HT-29 (cell line): ENCODE data around the gene ANAPC2. TPM values are rescaled to one million over a fixed set of nuclear protein-coding genes. Genes with fewer than 3 reads are reported as not detected.
A peak's percentile ranks its signal among the peaks of the same experiment; 100 is the strongest.

Experiments
- DNase-seq: peaks from one replicate; pipeline ENCODE4 v3.0.0-alpha.2; 2015; ENCODE audit warnings: low spot score
- total RNA-seq: library from RNA; depleted of rRNA; stranded (reverse); fragments of >200 nt; shearing (Covaris generic); gene quantifications from 2 replicates; pipeline ENCODE4 v1.2.3, GENCODE V29; 2014

The ANAPC2 gene
- total RNA-seq, 1 experiment from 2014 or later = 64.0 TPM

- no peak for DNase-seq
Observed at GRCh38 chr9:137193771-137194170, 5.4 kb upstream of the ANAPC2 start.

- DNase-seq = no peak
Observed at GRCh38 chr9:137192859-137193258, 4.5 kb upstream of the ANAPC2 start.

GRCh38 chr9:137192448-137192780 lies 4.1 kb upstream of the ANAPC2 start:
- no peak for DNase-seq

GRCh38 chr9:137191691-137192447 lies 3.5 kb upstream of the ANAPC2 start:
- DNase-seq = no peak

GRCh38 chr9:137191245-137191644 lies 2.9 kb upstream of the ANAPC2 start:
- no peak for DNase-seq

GRCh38 chr9:137190315-137190856 lies 2.0 kb upstream of the ANAPC2 start:
- DNase-seq = peak; percentile 53

- no peak for DNase-seq
Observed at GRCh38 chr9:137189297-137190295, 1.2 kb upstream of the ANAPC2 start.

- no peak for DNase-seq
Observed at GRCh38 chr9:137188086-137188489, 272 bp downstream of the ANAPC2 start.

- no peak for DNase-seq
Observed at GRCh38 chr9:137187386-137187785, 974 bp downstream of the ANAPC2 start.

- DNase-seq = no peak
Observed at GRCh38 chr9:137186385-137186784, 2.0 kb downstream of the ANAPC2 start.

GRCh38 chr9:137185921-137186320 lies 2.4 kb downstream of the ANAPC2 start:
- no peak for DNase-seq

GRCh38 chr9:137184881-137185660 lies 3.3 kb downstream of the ANAPC2 start:
- DNase-seq = no peak

GRCh38 chr9:137183980-137184595 lies 4.3 kb downstream of the ANAPC2 start:
- DNase-seq = no peak

- no peak for DNase-seq
Observed at GRCh38 chr9:137182836-137183235, 5.5 kb downstream of the ANAPC2 start.

GRCh38 chr9:137181680-137182079 lies 6.7 kb downstream of the ANAPC2 start:
- no peak for DNase-seq

GRCh38 chr9:137180491-137180890 lies 7.9 kb downstream of the ANAPC2 start:
- DNase-seq = no peak

GRCh38 chr9:137179761-137180160 lies 8.6 kb downstream of the ANAPC2 start:
- DNase-seq = no peak

GRCh38 chr9:137178939-137179630 lies 9.3 kb downstream of the ANAPC2 start:
- no peak for DNase-seq

- no peak for DNase-seq
Observed at GRCh38 chr9:137178201-137178938, 10.0 kb downstream of the ANAPC2 start.
